22Rv1 (cell line): Measurements from ENCODE around the gene RPS6KA1.

Experiments
- CTCF ChIP-seq: fragments of 450-650 bp; IDR thresholded peaks from 2 replicates; pipeline ENCODE4 v1.5.1; 2017; ENCODE audit warnings: mild to moderate bottlenecking
- ZFX ChIP-seq: fragments of 450-650 bp; IDR thresholded peaks from 2 replicates; pipeline ENCODE4 v1.6.1; 2017; ENCODE audit warnings: antibody characterized with exemption, borderline replicate concordance

GRCh38 chr1:26585471-26585870, 55.9 kb downstream of the RPS6KA1 start:
- TF ChIP-seq CTCF (no peak), ZFX (no peak)
